Suprapubic skin (tissue), 4 donors: ENCODE results near the gene SOX9. TPM values are rescaled to one million over a fixed set of nuclear protein-coding genes. Genes with fewer than 3 reads are reported as not detected.
"Not testable (repeated sequence)": the region's sequence is repeated elsewhere in the genome, so short reads cannot be mapped to it uniquely, and the experiment has no call there.

Experiments
- DNase-seq, 2 donors: peaks; one replicate each; pipeline ENCODE4 v3.0.0-alpha.2; 2019; ENCODE audit warnings: low spot score in 2 of 2
- H3K27ac ChIP-seq: fragments of 200-600 bp; sonication (generic); one replicate; pipeline ENCODE4 v1.5.1; 2019
- H3K27me3 ChIP-seq: fragments of 200-600 bp; sonication (generic); one replicate; pipeline ENCODE4 v1.5.1; 2019
- H3K36me3 ChIP-seq: fragments of 200-600 bp; sonication (generic); one replicate; pipeline ENCODE4 v1.5.1; 2019
- H3K4me1 ChIP-seq: fragments of 200-600 bp; sonication (generic); one replicate; pipeline ENCODE4 v1.5.1; 2019
- H3K4me3 ChIP-seq: fragments of 200-600 bp; sonication (generic); one replicate; pipeline ENCODE4 v1.5.1; 2019; ENCODE audit warnings: mild to moderate bottlenecking
- H3K9me3 ChIP-seq: fragments of 200-600 bp; sonication (generic); one replicate; pipeline ENCODE4 v1.5.1; 2019
- CTCF ChIP-seq, 2 donors: fragments of 200-600 bp in 1 of 2; fragments of 450-650 bp in 1 of 2; sonication (generic) in 1 of 2; IDR thresholded peaks; one replicate each; pipeline ENCODE4 v1.5.1; 2016 to 2019; ENCODE audit warnings: antibody characterized with exemption in 2 of 2, mild to moderate bottlenecking in 1 of 2, moderate library complexity in 1 of 2
- EP300 ChIP-seq: sonication (generic); formaldehyde crosslinking; IDR thresholded peaks from one replicate; pipeline ENCODE4 v1.6.1; 2017; ENCODE audit warnings: antibody characterized with exemption
- POLR2A ChIP-seq, 2 donors: fragments of 450-650 bp; IDR thresholded peaks; one replicate each; pipeline ENCODE4 v1.6.1; 2017; ENCODE audit warnings: antibody characterized with exemption in 2 of 2, mild to moderate bottlenecking in 2 of 2, moderate library complexity in 2 of 2
- POLR2AphosphoS5 ChIP-seq, 3 donors: sonication (generic); formaldehyde crosslinking; IDR thresholded peaks; one replicate each; pipeline ENCODE4 v1.6.1; 2017; ENCODE audit warnings: antibody characterized with exemption in 3 of 3
- WGBS: methylation state at CpG from one replicate; pipeline ENCODE4 v1.1.5; 2018; 5-methylcytosine and 5-hydroxymethylcytosine counted together
- total RNA-seq, 4 donors: library from RNA; depleted of rRNA; stranded (reverse); fragments of >200 nt; gene quantifications; one replicate each; pipeline ENCODE4 v1.1.0, GENCODE V29; 2016

The SOX9 gene
- total RNA-seq, 4 donors from 2014 or later, result 30.0 to 52.3 (median 42.9) TPM

GRCh38 chr17:72141336-72141735, 20.5 kb downstream of the SOX9 start:
- Histone ChIP-seq H3K27me3 (peaks cover 4% of the 10 kb centered on the region), H3K4me1 (no peaks in the 10 kb centered on the region), H3K36me3 (no peaks in the 10 kb centered on the region), H3K4me3 (no peak overlapping the region), H3K27ac (no peak overlapping the region), H3K9me3 (no peaks in the 10 kb centered on the region)
- TF ChIP-seq POLR2A (IDR thresholded peaks at IDR 0.05) (no peak), CTCF (IDR thresholded peaks at IDR 0.05) (no peak), EP300 (no peak), POLR2AphosphoS5 (IDR thresholded peaks at IDR 0.05) (no peak)
- no peak for DNase-seq
- WGBS, result 84% methylated on average over 7 of the region's 7 CpGs

DNA sequence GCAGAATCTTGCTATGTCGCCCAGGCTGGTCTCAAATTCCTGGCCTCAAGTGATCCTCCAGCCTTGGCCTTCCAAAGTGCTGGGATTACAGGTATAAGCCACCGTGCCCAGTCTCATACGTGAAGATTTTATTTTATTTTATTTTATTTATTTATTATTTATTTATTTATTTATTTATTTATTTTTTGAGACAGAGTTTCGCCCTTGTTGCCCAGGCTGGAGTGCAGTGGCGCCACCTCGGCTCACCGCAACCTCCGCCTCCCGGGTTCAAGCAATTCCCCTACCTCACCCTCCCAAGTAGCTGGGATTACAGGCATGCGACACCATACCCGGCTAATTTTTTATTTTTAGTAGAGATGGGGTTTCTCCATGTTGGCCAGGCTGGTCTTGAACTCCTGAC, 21.3 kb downstream of the SOX9 start:
- not testable (repeated sequence) for H3K4me3 ChIP-seq, H3K27me3 ChIP-seq, H3K4me1 ChIP-seq, H3K27ac ChIP-seq, H3K9me3 ChIP-seq, DNase-seq, H3K36me3 ChIP-seq
- WGBS, result 97% methylated on average over 11 of the region's 11 CpGs

DNA sequence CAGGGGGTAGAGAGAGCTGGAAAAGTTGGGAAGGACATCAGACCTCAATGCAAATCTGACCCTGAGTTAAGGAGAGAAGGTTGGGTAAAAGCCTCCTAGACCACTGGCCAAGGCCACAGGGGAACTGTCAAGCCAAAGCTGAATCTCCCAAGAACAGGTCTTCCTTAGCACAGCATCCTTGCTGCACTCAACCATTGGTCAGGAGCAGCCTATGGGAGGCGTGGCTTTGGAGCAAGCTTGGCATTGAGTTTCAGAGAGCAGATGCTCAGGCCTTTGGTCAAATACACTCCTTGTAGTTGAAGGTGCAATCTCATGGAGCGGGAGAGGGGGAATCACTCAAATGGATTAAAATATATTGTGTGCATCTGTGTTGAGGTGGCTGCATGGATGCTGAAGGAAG, 21.8 kb downstream of the SOX9 start:
- Histone ChIP-seq H3K27ac (no peak overlapping the region), H3K9me3 (no peaks in the 10 kb centered on the region), H3K4me1 (no peaks in the 10 kb centered on the region), H3K36me3 (no peaks in the 10 kb centered on the region), H3K4me3 (no peak overlapping the region), H3K27me3 (peaks cover 6% of the 10 kb centered on the region)
- 86% methylated on average over 2 of the region's 2 CpGs for WGBS
- no peak for DNase-seq
- TF ChIP-seq CTCF (IDR thresholded peaks at IDR 0.05) (no peak), EP300 (no peak), POLR2AphosphoS5 (IDR thresholded peaks at IDR 0.05) (no peak), POLR2A (IDR thresholded peaks at IDR 0.05) (no peak)

DNA sequence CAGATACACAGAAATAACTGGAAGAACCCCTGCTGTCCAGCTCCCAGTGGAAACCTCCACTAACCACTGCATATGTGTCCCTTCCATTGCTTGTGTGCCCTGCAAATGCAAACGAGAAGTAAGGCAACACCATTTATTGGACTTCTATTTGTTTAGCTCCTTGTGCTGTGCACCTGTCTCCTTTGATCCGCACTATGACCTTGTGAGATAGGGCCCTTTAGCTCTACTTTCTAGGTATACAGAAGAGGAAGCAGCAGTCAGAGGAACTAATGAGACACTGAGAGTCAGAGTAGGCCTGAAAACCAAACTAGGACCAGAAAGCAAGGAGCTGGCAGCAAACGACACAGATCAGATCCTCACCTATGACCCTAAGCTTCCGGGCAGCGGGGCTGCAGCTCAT, 22.4 kb downstream of the SOX9 start:
- H3K27ac ChIP-seq, result no peak overlapping the region
- H3K4me1 ChIP-seq, result no peaks in the 10 kb centered on the region
- 89% methylated on average over 5 of the region's 5 CpGs for WGBS
- no peaks in the 10 kb centered on the region for H3K9me3 ChIP-seq
- no peak for DNase-seq
- no peak overlapping the region for H3K4me3 ChIP-seq
- H3K27me3 ChIP-seq, result peaks cover 6% of the 10 kb centered on the region
- TF ChIP-seq EP300 (no peak), POLR2AphosphoS5 (IDR thresholded peaks at IDR 0.05) (no peak), POLR2A (IDR thresholded peaks at IDR 0.05) (no peak)
- no peaks in the 10 kb centered on the region for H3K36me3 ChIP-seq

GRCh38 chr17:72144101-72144500, 23.3 kb downstream of the SOX9 start:
- peaks cover 6% of the 10 kb centered on the region for H3K27me3 ChIP-seq
- WGBS, result 82% methylated on average over 2 of the region's 2 CpGs
- no peak for DNase-seq
- H3K4me3 ChIP-seq, result no peak overlapping the region
- no peaks in the 10 kb centered on the region for H3K4me1 ChIP-seq
- H3K36me3 ChIP-seq, result no peaks in the 10 kb centered on the region
- no peaks in the 10 kb centered on the region for H3K9me3 ChIP-seq
- no peak for TF ChIP-seq POLR2A (IDR thresholded peaks at IDR 0.05)
- TF ChIP-seq EP300, result no peak
- H3K27ac ChIP-seq, result no peak overlapping the region

DNA sequence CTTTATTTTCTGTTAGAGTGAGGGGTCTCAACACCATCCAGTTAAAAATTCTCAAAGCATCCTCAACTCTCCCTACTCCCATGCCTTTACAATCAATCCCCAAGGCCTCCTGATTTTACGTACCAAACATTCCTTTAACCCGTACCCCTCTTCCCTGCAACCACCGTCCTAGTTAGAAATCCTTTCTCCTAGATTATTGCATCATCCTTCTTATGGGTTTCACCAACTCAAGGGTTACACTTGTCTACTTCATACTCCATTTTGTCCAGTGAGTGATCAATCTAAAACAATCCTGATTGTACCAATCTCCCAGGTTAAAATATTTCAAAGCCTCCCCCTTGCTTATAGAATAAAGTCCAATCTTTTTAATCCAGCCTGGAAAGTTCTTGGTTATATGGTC, 24.7 kb downstream of the SOX9 start:
- no peak overlapping the region for H3K4me3 ChIP-seq
- no peak for DNase-seq
- H3K36me3 ChIP-seq, result no peaks in the 10 kb centered on the region
- H3K4me1 ChIP-seq, result no peaks in the 10 kb centered on the region
- no peaks in the 10 kb centered on the region for H3K9me3 ChIP-seq
- 90% methylated on average over 3 of the region's 3 CpGs for WGBS
- H3K27ac ChIP-seq, result no peak overlapping the region
- TF ChIP-seq POLR2AphosphoS5 (IDR thresholded peaks at IDR 0.05) (no peak), POLR2A (IDR thresholded peaks at IDR 0.05) (no peak), EP300 (no peak), CTCF (IDR thresholded peaks at IDR 0.05) (no peak)
- peaks cover 2% of the 10 kb centered on the region for H3K27me3 ChIP-seq

DNA sequence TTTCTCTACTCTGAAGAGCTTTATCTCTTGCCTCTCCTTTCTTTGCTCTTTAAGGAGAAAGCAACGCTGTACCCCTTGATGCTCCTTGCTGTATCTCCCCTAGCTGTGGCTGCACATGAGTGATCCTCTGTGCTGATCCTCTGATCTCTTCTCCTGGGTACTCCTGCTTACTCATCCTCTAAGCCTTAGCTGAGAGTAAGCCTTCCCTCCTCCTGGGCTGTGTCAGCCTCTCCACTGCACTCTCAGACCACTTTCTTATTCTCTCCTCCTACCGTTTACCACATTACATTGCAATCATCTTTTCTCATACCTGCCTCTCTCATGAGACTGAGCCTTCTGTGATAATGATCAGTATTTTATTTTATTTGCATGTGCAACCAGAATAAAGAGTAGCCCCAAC, 25.1 kb downstream of the SOX9 start:
- H3K36me3 ChIP-seq, result no peaks in the 10 kb centered on the region
- H3K4me3 ChIP-seq, result no peak overlapping the region
- TF ChIP-seq POLR2A (IDR thresholded peaks at IDR 0.05) (no peak), EP300 (no peak), POLR2AphosphoS5 (IDR thresholded peaks at IDR 0.05) (no peak)
- WGBS, result 87% methylated on average over 2 of the region's 2 CpGs
- peaks cover 2% of the 10 kb centered on the region for H3K27me3 ChIP-seq
- no peak for DNase-seq
- H3K9me3 ChIP-seq, result no peaks in the 10 kb centered on the region
- H3K27ac ChIP-seq, result no peak overlapping the region
- no peaks in the 10 kb centered on the region for H3K4me1 ChIP-seq
